GM21423 (cell line): ENCODE results near the gene MPZ.
"Not testable (repeated sequence)": the region's sequence is repeated elsewhere in the genome, so short reads cannot be mapped to it uniquely, and the experiment has no call there.

Experiments used
- ATAC-seq: cut with Tn5 transposase; IDR thresholded peaks from one replicate; pipeline ENCODE4 v1.9.1; 2021; ENCODE audit warnings: mild to moderate bottlenecking, moderate library complexity; ENCODE audit not compliant: unreplicated experiment

Gene MPZ

DNA sequence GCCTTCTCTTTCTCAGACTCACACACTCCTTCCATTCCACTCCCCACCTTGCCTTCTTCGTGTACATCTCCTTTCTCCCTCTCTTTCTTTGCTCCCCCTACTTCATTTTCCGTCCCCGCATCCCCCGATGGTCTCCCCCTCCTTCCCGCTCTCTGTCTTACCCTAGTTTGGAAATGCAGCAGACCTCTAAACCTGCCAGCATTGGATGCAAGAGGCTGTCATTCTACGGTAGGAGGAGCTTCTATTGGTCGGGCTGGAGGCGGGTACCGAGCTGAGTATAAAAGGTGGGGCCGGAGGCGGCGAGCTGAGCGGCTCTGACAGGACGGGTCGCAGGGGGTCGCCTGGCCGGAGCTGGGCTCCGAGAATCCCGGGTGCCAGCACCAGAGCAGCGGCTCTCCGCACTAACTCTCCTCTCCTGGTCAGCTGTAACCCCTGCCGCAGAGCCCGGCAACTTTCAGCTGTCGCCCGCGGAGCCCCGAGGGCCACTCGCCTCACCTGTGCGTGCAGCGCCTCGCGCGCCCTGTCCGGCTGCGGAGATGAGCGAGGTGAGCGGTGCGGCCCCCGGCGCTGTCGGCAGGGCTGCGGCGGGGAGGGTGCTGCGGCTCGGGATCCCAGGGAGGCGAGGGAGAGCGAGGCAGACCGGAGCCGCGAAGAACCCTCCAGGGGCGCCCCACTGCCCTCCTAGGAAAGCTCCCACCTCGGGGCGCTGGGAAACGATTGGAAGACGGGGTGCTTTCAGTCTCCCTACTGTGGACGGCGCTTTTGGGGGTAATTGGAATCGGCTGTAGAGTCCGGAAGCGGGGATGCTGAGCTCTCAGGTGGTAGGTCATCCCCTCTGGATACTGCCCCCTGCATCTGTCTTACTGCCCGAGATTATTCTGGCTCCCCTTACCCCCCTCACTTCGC lies 51.1 kb downstream of the MPZ start, which contains the start of gene PCP4L1:
TSS of gene PCP4L1 (plus strand) at position 307 of the 906 bp plus-strand sequence. CDS start at position 537, 230 bp downstream.
- no peak for ATAC-seq

DNA sequence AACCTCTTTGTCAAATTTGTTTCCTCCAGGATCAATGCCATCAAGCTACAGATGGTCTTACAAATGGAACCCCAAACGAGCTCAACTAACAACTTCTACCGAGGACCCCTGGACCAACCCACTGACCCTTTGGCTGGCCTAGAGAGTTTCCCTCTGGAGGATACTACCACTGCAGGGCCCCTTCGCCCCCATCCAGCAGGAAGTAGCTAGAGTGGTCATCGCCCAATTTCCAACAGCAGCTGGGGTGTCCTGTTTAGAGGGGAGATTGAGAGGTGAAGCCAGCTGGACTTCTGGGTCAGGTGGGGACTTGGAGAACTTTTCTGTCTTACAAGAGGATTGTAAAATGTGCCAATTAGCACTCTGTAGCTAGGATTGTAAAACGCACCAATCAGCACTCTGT lies 52.7 kb downstream of the MPZ start:
- ATAC-seq, result not testable (repeated sequence)

DNA sequence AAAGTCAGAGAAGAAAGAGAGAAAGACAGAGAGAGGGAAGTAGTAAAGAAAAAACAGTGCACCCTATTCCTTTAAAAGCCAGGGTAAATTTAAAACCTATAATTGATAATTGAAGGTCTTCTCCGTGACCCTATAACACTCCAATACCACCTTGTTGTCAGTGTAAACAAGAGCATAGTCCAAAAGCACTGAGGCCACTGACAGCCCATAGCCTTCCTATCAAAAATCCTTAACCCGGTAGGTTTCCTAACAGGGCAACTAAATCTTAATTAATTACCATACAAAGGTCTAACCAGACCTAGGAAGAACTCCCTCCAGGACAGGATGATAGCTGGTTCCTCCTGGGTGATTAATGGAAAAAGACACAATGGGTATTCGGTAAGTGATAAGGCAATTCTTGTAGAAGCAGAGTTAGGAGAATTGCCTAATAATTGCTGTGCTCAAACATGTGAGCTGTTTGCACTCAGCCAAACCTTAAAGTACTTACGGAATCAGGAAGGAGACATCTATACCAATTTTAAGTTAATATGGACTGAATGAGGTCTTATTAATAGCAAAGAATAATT lies 53.7 kb downstream of the MPZ start:
- ATAC-seq, result not testable (repeated sequence)

DNA sequence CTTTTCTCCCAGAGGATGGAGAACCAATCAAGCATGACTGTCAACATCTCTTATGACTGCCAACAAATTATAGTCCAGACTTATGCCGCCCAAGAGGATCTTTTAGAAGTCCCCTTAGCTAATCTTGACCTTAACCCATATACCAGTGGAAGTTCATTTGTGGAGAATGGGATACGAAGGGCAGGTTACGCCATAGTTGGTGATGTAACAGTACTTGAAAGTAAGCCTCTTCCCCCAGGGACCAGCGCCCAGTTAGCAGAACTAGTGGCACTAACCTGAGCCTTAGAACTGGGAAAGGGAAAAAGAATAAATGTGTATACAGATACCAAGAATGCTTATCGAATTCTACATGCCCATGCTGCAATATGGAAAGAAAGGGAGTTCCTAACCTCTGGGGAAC lies 54.5 kb downstream of the MPZ start:
- ATAC-seq, result not testable (repeated sequence)
